ENCODE data around the gene LOXHD1.

Gene LOXHD1

GRCh38 chr18:46474487-46475389 lies 182.3 kb downstream of the LOXHD1 start:
- DNase-seq = no peak

DNA sequence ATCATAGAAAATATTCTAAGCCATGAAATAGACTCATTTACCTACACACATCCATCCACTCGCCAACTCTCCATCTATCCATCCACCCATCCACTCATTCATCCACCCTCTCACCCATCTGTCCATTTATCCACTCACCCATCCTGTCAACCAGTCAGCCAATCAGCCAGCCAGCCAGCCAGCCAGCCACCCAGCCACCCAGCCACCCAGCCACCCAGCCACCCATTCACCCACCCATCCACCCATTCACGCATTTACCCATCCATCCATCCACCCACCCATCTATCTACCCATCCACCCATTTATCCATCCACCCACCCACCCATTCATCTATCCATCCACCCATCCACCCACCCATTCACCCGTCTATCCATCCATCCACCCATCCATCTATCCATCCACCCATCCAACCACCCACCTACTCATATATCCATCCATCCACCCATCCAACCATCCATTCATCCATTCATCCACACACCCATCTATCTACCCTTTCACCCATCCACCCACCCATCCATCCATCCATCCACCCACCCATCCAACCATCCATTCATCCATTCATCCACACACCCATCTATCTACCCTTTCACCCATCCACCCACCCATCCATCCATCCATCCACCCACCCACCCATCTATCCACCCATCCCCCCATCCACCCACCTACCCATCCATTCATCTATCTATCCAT lies 185.1 kb downstream of the LOXHD1 start:
- no peak for DNase-seq

GRCh38 chr18:46470714-46471113 lies 186.3 kb downstream of the LOXHD1 start:
- no peak for DNase-seq

DNA sequence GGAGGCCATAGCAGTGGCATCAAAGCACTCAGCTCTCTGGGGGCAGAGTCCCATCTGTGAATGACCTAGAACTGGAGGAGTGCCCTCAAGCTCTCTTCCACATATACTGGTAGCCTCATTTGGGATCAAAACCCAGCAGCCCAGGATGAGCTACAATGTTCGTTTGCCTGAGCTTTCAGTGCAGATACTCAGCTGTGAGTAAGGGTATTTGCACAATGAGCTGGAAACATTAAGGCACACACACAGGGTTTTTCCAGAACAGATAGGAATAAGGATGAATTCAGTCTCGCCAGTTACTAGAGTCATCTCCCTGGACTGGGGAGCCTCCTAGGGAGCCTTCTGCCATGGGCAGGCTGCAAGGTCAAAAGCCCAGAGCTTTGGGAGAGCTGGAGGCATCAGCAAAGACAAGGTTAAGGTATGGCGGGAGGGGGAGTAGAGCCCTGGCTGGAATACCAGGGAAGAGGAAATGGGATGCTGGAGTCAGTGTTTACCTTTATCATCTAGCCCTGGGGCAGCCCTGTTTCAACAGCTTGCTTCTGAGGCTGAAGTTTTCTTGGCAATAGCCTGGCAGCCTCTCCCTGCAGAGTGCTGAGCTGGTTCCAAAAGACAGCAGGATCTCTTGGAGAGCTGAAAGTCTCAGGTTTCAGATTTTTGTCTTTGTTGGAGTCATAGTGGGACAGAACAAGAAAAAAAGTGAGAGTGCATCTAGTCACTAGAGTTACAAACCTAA lies 187.7 kb downstream of the LOXHD1 start:
- peak; percentile 87 to 90 for DNase-seq

- DNase-seq = no peak
These were observed 188.4 kb downstream of the LOXHD1 start for GRCh38 chr18:46468426-46469180.

DNA sequence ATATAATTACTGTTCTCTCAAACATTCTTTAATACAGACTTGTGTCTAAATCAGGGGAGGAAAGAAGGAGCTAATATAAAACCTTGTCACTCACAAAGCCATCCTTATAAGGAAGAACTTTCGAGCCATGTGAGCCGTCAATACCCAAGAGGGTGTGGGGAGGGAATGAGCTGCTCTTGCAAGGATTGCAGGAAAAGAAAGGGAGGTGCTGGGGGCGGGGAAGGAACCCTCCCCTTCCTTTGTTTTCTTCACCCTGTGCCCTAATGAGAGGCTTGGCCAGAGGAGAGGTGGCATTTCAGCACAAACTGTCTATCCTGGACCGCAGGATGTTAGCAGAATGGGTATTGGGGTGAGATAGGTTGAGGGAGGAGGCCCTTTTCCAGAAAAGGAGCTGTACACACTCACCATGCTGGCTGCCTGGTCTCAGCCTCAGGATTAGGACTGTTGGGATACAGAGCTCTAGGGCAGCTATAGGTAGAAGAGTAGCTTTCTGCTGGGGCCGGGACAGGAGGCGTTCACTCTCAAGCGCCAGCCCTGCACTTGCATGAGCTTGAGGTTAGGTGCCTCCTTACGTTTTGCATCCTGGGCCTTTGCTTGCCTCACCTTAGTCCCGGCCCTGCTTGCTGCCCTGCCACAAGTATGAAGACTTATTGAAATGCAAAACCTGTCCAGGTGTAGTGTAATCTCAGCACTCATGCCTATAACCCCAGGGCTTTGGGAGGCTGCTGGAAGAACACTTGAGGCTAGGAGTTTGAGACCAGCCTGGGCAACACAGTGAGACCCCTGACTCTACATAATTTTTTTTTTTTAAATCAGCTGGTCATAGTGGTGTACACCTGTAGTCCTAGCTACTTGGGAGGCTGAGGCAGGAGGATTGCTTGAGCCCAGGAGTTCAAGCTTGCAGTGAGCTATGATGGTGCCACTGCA lies 190.5 kb downstream of the LOXHD1 start:
- DNase-seq = no peak

GRCh38 chr18:46464926-46465655 lies 191.9 kb downstream of the LOXHD1 start:
- no peak for DNase-seq

DNA sequence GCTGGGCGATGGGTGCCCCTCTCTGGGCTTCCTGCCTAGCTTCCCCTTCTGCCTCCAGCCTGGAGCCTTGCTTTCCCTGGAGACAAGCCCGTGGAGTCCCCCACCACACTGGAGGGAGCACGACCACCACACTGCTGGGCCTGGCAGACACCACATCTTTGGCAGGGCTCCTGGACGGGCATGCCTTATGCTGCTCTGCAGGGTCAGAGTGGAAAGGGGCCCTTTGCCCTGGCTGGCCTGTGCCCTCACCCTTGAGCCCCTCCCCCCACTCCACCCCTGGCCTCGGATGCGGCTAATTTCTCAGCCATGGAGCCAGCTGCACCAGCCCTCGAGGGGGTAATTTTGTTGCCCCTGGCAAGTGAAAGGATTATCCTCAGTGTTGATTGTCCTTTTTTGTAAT lies 194.5 kb downstream of the LOXHD1 start:
- DNase-seq = no peak

GRCh38 chr18:46461993-46462392 lies 195.0 kb downstream of the LOXHD1 start:
- DNase-seq = no peak

GRCh38 chr18:46460754-46461153 lies 196.3 kb downstream of the LOXHD1 start:
- DNase-seq = no peak

GRCh38 chr18:46459789-46460455 lies 197.1 kb downstream of the LOXHD1 start:
- no peak for DNase-seq

GRCh38 chr18:46458472-46458871 lies 198.5 kb downstream of the LOXHD1 start:
- DNase-seq = no peak

DNA sequence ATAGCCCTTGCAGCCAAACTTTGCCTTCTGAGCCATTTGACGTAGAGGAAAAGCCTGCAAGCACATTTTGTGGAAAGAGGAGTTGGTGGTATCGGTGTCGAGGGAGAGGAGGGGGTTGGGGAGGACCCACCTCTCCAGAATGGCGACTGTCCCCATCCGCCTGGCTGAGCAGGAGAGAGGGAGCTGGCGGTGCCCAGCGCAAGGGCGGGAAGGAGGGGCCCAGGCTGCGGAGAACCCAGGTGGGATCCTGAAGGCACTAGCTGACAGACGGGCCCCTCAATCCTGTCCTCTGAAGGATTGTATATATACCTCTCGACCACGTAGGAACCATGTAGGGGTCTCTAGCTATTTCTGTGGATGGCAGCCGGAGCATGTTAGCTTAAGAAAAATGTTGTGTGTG lies 200.3 kb downstream of the LOXHD1 start:
- no peak for DNase-seq

- DNase-seq = peak in 1 of 2 experiments; percentile 26
These were observed 204.2 kb downstream of the LOXHD1 start for GRCh38 chr18:46452820-46453219.

DNA sequence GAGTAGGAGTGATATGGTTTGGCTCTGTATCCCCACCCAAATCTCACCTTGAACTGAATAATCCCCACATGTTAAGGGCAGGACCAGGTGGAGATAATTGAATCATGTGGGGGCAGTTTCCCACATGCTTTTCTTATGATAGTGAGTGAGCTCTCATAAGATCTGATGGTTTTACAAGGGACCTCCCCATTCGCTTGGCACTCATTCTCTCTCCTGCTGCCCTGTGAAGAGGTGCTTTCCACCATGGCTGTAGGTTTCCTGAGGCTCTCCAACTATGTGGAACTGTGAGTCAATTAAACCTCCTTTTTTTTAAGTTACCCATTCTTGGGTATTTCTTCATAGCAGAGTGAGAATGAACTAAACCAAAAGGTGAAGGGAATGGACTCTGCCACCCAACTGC lies 207.5 kb downstream of the LOXHD1 start:
- DNase-seq = no peak

- no peak for DNase-seq
These were observed 208.0 kb downstream of the LOXHD1 start for GRCh38 chr18:46449033-46449432.

- DNase-seq = no peak
These were observed 208.7 kb downstream of the LOXHD1 start for GRCh38 chr18:46448347-46448746.

- no peak for DNase-seq
These were observed 209.2 kb downstream of the LOXHD1 start for GRCh38 chr18:46447792-46448191.

- DNase-seq = no peak
These were observed 209.7 kb downstream of the LOXHD1 start for GRCh38 chr18:46447323-46447722.

Measured in NCI-H446 (cell line).